HG02798 (cell line): ENCODE measurements around the gene GMPPB.
"Not testable (repeated sequence)": the region's sequence is repeated elsewhere in the genome, so short reads cannot be mapped to it uniquely, and the experiment has no call there.

Experiments
- ATAC-seq: cut with Tn5 transposase; IDR thresholded peaks from one replicate; pipeline ENCODE4 v1.9.1; 2021; ENCODE audit warnings: mild to moderate bottlenecking; ENCODE audit not compliant: unreplicated experiment, poor library complexity

The GMPPB gene

DNA sequence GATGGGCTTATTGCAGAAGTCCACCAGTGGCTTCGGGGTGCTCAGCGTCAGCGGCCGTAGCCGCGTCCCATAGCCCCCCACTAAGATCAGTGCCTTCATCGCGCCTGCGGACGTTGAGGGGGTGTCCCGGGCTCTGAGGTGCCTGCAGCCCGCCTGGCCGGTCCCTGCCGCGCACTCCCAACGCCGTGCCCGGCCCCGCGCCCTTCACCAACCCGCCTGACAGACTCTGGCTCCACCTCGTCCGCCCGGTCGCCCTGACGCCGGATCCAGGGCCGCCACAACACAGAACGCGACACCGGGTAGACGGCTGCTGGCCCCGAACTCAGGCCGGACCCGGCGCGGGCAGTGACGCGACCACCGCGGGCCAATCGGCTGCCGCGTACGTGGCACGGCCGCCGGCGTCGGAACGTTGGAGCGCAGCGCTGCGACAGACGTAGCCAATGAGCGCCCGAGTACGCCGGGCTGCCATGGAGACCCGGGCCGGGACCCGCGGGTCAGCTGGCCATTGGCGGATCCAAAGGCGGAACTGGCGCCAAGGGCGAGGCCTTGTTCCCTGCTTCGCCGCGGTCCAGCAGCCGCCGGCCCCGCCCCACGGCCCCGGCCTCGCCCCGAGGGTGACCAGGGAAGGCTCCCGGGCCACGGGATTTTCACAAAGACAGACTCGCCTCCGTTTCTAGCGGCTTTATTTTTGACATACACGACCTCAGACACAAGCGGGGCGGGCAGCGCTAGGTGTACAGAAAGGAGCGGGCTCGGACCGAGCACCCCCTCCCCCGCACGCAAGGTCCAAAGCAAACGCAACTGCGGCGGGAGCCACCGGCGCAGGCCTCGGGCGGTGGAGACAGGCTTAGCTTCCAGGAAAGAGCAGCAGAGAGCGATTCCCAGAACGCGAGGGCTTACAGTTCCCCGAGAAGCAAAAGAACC is at the start of gene GMPPB:
Gene GMPPB, minus strand, starts transcription at position 324 of the 924 bp plus-strand sequence. Its CDS starts 225 bp downstream, at position 99.
- ATAC-seq, result peak; percentile 85

DNA sequence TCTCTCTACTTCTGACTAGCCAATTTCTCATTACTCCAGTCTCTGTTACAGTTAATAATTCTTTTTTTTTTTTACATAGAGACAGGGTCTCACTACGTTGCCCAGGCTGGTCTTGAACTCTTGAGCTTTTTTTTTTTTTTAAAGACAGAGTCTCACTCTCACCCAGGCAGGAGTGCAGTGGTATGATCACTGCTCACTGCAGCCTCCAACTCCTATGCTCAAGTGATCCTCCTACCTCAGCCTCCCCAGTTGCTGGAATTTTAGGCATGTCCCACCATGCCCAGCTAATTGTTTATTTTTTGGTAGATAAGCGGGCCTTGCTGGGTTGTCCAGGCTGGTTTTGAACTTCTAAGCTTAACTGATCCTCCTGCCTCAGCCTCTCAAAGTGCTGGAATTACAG is 49.0 kb upstream of the GMPPB start:
- ATAC-seq, result no peak

DNA sequence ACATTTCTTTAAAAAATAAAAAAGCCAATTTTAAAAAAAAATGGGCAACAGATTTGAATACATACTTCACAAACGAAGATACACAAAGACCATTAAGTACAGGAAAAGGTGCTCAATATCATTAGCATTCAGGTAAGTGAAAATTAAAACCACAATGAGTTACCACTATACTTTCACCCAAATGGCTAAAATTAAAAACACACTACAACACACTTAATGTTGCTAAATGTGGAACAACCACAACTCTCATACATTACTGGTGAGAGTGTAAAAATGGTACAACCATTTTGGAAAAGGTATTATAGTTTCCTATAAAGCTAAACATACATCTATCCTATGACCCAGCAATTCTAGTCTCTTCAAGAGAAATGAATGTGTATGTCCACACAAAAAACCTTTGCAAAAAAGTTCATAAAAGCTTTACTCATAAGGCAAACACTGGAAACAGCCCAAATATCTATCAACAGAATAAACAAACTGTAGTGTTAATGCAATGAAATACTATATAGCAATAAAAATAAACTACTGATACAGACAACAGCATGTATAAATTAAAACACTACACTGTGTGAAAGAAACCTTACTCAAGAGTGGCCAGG is 47.7 kb upstream of the GMPPB start:
- no peak for ATAC-seq

- no peak for ATAC-seq
Observed at GRCh38 chr3:49769926-49770325, 46.2 kb upstream of the GMPPB start.

- ATAC-seq, result no peak
Observed at GRCh38 chr3:49769286-49769915, 45.6 kb upstream of the GMPPB start.

GRCh38 chr3:49763981-49764380 is 40.2 kb upstream of the GMPPB start:
- ATAC-seq, result no peak

GRCh38 chr3:49761661-49762060 is 37.9 kb upstream of the GMPPB start:
- no peak for ATAC-seq

GRCh38 chr3:49759226-49759625 is 35.5 kb upstream of the GMPPB start:
- ATAC-seq, result no peak

DNA sequence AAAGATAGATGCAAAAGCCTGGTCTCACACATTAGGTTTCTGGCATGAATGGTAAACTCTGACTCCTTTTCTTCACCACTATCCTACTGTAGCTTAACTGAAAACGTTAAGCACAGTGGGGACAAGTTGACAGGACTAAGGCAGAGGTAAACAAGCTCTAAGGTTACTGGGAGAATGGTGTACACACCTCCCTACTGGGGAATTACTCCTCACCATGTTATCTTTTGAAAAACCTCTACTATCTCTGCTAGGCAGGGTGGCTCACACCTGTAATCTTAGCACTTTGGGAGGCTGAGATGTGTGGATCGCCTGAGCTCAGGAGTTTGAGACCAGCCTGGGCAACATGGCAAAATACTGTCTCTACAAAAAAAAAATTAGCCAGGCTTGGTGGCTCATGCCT is 33.4 kb upstream of the GMPPB start:
- no peak for ATAC-seq

GRCh38 chr3:49756036-49756435 is 32.3 kb upstream of the GMPPB start:
- ATAC-seq, result no peak

DNA sequence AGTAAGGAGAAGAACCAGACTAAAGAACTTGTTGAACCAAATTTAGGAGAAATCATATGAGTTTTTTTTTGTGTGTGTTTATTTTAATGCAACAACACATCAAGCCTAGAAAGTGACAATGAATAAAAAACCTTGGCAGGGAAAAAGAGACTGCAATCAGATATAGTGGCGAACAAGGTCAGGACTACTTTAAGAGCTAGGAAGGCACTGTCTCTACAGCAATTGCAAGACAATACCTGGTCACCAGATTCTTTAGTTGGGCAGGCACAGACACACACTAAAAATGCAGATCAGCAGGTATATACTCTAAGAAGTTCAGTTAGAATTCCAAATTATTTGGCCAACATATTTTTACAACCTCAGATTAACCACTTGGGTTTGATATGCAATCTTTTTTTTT is 30.8 kb upstream of the GMPPB start:
- ATAC-seq, result no peak

GRCh38 chr3:49751501-49751900 is 27.8 kb upstream of the GMPPB start:
- ATAC-seq, result no peak

- no peak for ATAC-seq
Observed at GRCh38 chr3:49750056-49750455, 26.3 kb upstream of the GMPPB start.

- ATAC-seq, result not testable (repeated sequence)
Observed at GRCh38 chr3:49748874-49749273, 25.1 kb upstream of the GMPPB start.

DNA sequence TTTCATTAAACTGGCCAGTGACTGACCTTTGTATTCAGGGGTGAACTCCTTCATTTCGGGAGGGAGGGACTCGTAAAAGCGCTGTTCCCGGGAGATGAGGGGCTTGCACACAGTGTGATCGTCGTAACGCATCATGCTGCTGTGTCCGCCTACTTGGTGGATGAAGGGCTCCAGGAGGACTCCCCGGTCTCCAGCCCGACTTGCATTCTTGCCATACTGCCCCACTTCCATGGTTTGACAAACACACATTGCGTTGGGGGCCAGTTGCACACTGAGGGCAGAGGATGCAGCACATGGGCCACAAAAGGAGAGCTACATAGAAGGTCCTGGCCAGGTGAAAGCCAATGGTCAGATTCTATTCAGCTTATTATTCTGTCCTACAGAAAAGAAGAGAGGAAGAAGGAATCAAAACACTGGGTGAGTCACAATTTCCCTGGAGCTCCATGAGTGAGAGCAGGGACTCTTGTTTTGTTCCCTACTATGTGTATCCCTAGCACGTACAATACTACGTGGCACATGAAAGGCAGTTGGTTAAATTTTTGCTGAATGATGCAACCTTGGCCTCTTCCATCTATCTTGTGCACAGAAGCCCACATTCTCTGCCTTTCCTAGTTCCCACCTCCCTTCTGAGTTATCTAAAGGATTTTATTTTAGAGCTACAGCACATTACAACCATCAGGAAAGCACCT is 24.2 kb upstream of the GMPPB start:
- ATAC-seq, result no peak

GRCh38 chr3:49745986-49746385 is 22.2 kb upstream of the GMPPB start:
- no peak for ATAC-seq

- no peak for ATAC-seq
Observed at GRCh38 chr3:49740427-49740826, 16.7 kb upstream of the GMPPB start.

DNA sequence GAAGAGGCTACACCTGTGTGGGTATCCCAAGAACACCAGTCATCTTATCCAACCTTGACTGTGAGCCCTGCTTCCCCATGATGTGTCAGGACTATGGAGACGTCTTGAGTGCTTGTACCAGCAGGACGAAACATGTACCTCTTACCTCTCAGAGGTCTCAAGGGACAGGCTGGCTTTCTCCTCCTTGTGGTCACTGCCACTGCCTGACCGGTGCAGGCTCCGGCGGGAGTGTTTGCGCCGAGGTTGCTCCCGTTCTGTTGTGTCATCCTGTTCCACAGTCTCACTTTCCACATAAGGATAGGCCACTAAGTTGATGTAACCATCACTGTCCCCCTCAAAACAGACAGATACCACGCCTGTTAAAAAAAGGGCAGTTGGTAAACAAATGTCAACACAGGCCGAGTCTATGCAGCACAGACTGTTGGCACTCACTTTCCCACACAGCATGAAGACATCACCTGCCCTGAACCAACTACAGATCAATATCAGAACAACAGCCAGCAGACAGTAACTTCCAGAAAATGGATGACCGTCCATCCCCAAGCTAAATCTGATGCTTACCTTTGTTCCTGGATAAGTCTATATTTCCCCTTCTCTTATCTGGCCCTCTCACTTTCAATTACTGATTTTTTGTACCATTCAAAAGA is 14.4 kb upstream of the GMPPB start:
- no peak for ATAC-seq

DNA sequence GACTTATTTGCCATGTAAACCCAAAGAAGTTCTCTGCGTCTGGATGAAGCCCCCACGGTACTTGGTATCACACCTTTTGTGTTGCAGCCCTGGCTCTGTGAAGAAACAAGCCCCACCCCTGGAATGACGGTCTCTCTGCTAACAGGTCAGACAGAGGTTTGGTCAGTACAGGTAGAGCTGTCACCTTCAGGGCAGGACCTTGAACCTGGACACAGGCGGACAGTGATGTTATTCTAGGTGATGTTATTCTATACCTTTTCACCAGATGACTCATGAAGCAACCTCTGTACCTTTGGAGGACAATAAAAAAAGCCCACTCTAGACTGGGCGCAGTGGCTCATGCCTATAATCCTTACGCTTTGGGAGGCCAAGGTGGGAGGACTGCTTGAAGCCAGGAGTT is 11.0 kb upstream of the GMPPB start:
- ATAC-seq, result no peak

GRCh38 chr3:49733551-49733950 is 9.8 kb upstream of the GMPPB start:
- ATAC-seq, result no peak
